ENCODE measurements around the gene CES3. TPM values are rescaled to one million over a fixed set of nuclear protein-coding genes. Genes with fewer than 3 reads are reported as not detected.
A peak's percentile ranks its signal among the peaks of the same experiment; 100 is the strongest.
"Not testable (repeated sequence)": the region's sequence is repeated elsewhere in the genome, so short reads cannot be mapped to it uniquely, and the experiment has no call there.

CES3 gene
- total and polyA plus RNA-seq, 9 of the 15 experiments (the other 6 are each of a cell fraction or from before 2014, with no cell fraction given), result 0.06 to 2.2 (median 0.68) TPM

- ChIA-PET CTCF (ENCODE audit: low intra/inter-chr PET ratio) (no interaction called here), POLR2A (interaction anchor here (0.6 to 0.8 kb wide), 3 partner anchors 13 to 172 kb away, joined by 3 read pairs; partner anchors contain the start of gene CES3)
- intact Hi-C loops (cut with micrococcal nuclease), result loop anchor here (10.0 kb wide), 1 partner anchor 271 kb away; the partner anchor contains the start of genes FHOD1 and SLC9A5
- H3K9me3 ChIP-seq (replicated peaks; ENCODE audit: control insufficient read depth, insufficient read depth, low read depth, low read length), result no peaks in the 10 kb centered on the region
- no peak for ATAC-seq
- no peak for DNase-seq (ENCODE audit: extremely low read depth in 1 of 4, low spot score in 3 of 4)
- WGBS (ENCODE audit: insufficient coverage, low coverage, missing lambda C conversion rate), result 54% methylated on average over 3 of the region's 6 CpGs
- H3K9ac ChIP-seq (ENCODE audit: insufficient read depth in 1 of 2, low read depth in 2 of 2, low read length in 2 of 2), result no peak overlapping the region; a peak in 1 of 4 replicates
- peaks cover 6 to 21% of the 10 kb centered on the region in 2 experiments; a peak in 4 of 5 replicates for H3K4me1 ChIP-seq (replicated peaks in 1 of 2; ENCODE audit: control insufficient read depth in 2 of 2, insufficient read depth in 2 of 2, low read length in 2 of 2)
- no peak overlapping the region for H3K27ac ChIP-seq (ENCODE audit: extremely low read depth, low read depth, low read length)
- FAIRE-seq, result no peak
- H2AFZ ChIP-seq (ENCODE audit: low read depth, low read length), result no peak overlapping the region
- H3K36me3 ChIP-seq (ENCODE audit: control insufficient read depth, insufficient read depth, low read length), result no peaks in the 10 kb centered on the region
- in situ Hi-C loops (cut with MboI), result loop anchor here (25.0 kb wide), 2 partner anchors 189 to 439 kb away; partner anchors contain the start of genes B3GNT9, FBXL8, HSF4 and NOL3
- H3K9me1 ChIP-seq (ENCODE audit: control insufficient read depth, insufficient read depth, low read length), result peaks cover 3% of the 10 kb centered on the region
- no peaks in the 10 kb centered on the region for H4K20me1 ChIP-seq (replicated peaks; ENCODE audit: control insufficient read depth, insufficient read depth, low read length)
- no peak overlapping the region for H3K4me3 ChIP-seq
- no peak overlapping the region for H3K4me2 ChIP-seq (ENCODE audit: insufficient read depth, low read length)
- TF ChIP-seq AFF4 (CRISPR knock-in tag; IDR thresholded peaks at IDR 0.05), result no peak
- H3K27me3 ChIP-seq (ENCODE audit: control insufficient read depth in 2 of 2, insufficient read depth in 2 of 2, low read length in 2 of 2), result peaks cover 6 to 17% of the 10 kb centered on the region in 2 experiments; a peak in 4 of 5 replicates
- no TSS peak for BruUV-seq (replicated peaks)
- H3K79me2 ChIP-seq (ENCODE audit: control insufficient read depth, insufficient read depth, low read length), result no peaks in the 10 kb centered on the region
Measured at GRCh38 chr16:66973716-66974115, 12.7 kb downstream of the CES3 start.

GRCh38 chr16:66974156-66974931, 13.3 kb downstream of the CES3 start:
- H2AFZ ChIP-seq (ENCODE audit: low read depth, low read length), result 0 out of 2 replicates have a peak overlapping the region, but pooled peaks have one; percentile 58
- BruUV-seq (replicated peaks); ATAC-seq; H3K4me3 ChIP-seq; DNase-seq (ENCODE audit: extremely low read depth in 1 of 4, low spot score in 3 of 4); H3K9ac ChIP-seq (ENCODE audit: insufficient read depth in 1 of 2, low read depth in 2 of 2, low read length in 2 of 2); H3K36me3 ChIP-seq (ENCODE audit: control insufficient read depth, insufficient read depth, low read length); H3K9me1 ChIP-seq (ENCODE audit: control insufficient read depth, insufficient read depth, low read length); FAIRE-seq; H3K9me3 ChIP-seq (replicated peaks; ENCODE audit: control insufficient read depth, insufficient read depth, low read depth, low read length); H3K79me2 ChIP-seq (ENCODE audit: control insufficient read depth, insufficient read depth, low read length); CTCF ChIA-PET (ENCODE audit: low intra/inter-chr PET ratio); H3K4me2 ChIP-seq (ENCODE audit: insufficient read depth, low read length); H3K27ac ChIP-seq (ENCODE audit: extremely low read depth, low read depth, low read length); H4K20me1 ChIP-seq (replicated peaks; ENCODE audit: control insufficient read depth, insufficient read depth, low read length): not testable (repeated sequence)
- H3K4me1 ChIP-seq (replicated peaks in 1 of 2; ENCODE audit: control insufficient read depth in 2 of 2, insufficient read depth in 2 of 2, low read length in 2 of 2), result peaks cover 6 to 25% of the 10 kb centered on the region in 2 experiments; a peak in 4 of 5 replicates
- 87% methylated on average over 15 of the region's 32 CpGs for WGBS (ENCODE audit: insufficient coverage, low coverage, missing lambda C conversion rate)
- POLR2A ChIA-PET, result interaction anchor here (0.6 to 1.6 kb wide), 2 partner anchors 10 to 31 kb away, joined by 3 to 4 read pairs; no protein-coding TSS in a partner anchor
- in situ Hi-C loops (cut with MboI), result loop anchor here (25.0 kb wide), 2 partner anchors 188 to 438 kb away; partner anchors contain the start of genes B3GNT9, FBXL8, HSF4 and NOL3
- intact Hi-C loops (cut with micrococcal nuclease), result loop anchor here (10.0 kb wide), 1 partner anchor 270 kb away; the partner anchor contains the start of genes FHOD1 and SLC9A5
- peaks cover 4 to 15% of the 10 kb centered on the region in 2 experiments; a peak in 3 of 5 replicates for H3K27me3 ChIP-seq (ENCODE audit: control insufficient read depth in 2 of 2, insufficient read depth in 2 of 2, low read length in 2 of 2)

Data from K562 (cell line).